COR-L47 (cell line): ENCODE data around the gene MARK3.
"Not testable (repeated sequence)": the region's sequence is repeated elsewhere in the genome, so short reads cannot be mapped to it uniquely, and the experiment has no call there.

ENCODE experiments used
- DNase-seq: peaks from one replicate; lab custom pipeline; 2025; lab: John Stamatoyannopoulos, UW

Gene MARK3

DNA sequence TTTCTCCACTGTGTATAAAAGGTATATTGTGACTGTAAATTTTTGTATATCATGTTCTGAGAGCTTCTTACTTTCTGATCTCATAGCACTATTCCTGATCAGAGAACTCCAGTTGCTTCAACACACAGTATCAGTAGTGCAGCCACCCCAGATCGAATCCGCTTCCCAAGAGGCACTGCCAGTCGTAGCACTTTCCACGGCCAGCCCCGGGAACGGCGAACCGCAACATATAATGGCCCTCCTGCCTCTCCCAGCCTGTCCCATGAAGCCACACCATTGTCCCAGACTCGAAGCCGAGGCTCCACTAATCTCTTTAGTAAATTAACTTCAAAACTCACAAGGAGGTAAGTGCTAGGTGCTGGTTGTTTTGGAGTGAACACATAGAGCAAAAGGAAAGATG lies 106.5 kb downstream of the MARK3 start:
- DNase-seq: no peak

DNA sequence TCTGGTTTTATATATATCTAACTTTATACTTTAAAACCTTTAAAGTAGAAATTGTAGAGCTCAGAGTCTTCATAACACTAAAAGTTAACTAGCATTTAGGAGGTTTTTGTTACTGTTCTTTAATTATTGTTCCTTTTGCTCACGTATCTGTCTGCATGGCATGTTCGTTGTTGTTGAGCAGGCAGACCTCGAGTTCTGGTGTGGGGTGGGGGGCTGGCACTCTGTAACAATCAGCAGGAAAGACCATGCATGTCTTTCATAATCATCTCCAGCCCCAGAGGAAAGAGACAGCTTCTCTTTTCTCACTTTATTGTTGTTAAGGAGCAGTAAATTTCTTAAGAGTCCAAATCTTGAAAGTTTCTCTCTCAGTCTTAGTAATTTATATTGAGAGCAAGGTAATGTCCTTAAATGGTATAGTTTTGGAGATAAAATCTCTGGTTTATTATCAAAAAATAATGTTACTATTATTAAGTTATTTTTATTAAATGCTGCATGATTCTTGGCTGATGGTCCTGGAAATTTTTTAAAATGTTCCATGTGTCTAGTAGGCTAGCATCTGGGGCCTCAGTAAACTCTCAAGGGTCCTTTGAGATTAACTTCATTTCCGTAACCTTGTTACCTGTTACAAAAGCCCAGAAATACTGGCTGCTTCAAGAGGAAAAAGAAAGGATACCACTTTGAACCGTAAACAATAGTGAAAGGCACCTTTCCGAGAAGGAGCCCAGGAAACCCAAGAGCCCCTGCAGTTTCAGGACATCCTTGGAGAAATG lies 107.1 kb downstream of the MARK3 start:
- no peak for DNase-seq

DNA sequence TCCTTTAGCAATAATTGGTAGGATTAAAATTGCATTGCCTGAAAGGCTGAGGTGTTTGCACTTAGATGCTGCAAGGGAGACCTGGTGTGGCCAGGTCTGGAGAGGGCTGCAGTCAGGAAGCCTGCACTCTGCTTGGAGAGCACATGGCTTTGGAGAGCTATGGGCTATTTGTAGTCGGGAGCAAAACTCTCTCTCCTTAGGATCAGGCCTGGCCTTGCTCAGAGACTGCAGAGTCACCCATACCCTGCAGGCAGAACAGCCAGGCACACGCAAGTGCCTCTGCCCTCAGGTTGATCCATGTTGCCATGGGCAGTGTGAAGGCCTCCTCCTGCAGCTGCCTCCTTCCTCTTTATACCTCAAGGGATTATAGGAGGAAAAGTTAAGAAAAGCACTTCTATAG lies 110.6 kb downstream of the MARK3 start:
- no peak for DNase-seq

DNA sequence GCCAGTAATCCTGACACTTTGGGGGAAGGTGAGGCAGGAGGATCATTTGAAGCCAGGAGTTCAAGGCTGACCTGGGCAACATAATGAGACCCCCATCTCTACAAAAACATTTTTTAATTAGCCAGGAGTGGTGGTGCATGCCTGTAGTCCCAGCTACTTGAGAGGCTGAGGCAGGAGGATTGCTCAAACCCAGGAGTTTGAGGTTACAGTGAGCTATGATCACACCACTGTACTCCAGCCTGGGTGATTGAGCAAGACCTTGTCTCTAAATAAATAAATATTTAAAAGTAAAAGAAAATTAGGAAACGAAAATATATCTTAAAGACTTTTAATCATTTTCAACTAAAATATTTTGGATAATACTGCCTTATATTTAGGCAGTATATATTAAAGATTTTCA lies 111.6 kb downstream of the MARK3 start:
- no peak for DNase-seq

DNA sequence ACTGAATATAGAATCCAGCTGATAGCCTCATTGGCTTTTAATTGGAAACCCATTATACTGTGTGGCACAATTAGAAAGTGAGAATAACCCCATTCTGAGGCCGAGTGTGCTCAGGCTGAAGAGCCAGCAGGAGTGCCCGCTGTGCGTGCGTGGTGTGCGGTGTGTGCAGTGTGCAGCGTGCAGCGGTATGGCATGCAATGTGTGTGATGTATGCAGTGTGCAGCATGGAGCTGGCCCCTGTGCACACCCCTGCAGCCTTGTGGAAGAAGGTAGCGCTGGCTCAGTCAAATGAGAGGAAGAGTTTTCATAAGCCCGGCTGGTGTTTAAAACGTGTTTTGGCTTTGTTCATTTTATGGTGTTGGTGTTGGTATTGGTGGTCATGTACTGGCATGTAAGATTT lies 114.5 kb downstream of the MARK3 start:
- DNase-seq: no peak

DNA sequence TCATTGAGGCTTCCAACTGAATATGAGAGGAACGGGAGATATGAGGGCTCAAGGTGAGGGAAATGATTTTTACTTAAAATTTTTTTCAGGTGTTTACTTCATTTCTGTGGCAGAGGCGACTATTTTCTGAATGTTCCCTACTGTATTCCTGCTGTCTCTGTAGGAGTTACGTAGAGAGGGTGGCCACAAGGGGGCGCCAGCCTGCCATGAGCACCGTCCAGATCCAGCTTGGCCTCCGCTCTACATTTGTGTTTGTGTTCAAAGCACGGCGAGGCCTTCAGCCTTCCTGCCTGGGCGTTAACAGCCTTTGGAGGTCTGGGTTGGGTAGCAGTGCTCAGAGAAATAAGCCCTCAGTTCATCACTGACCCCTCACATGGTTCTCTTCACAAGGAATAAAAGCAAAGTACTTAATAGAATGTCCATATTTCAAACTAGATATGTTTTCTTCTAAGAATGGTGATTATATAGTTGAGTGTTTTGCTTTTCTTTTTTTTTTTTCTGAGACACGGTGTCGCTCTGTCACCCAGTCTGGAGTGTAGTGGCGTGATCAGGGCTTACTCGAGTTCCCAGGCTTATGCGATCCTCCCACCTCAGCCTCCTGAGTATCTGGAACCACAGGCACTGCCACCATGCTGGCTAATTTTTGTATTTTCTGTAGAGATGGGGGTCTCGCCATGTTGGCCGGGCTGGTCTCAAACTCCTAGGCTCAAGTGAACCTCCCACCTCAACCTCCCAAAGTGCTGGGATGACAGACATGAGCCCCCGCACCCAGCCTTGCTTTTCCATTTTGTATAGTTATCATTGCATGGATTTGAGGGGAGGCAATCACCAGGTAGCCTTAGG lies 115.2 kb downstream of the MARK3 start:
- DNase-seq: peak; percentile 94

DNA sequence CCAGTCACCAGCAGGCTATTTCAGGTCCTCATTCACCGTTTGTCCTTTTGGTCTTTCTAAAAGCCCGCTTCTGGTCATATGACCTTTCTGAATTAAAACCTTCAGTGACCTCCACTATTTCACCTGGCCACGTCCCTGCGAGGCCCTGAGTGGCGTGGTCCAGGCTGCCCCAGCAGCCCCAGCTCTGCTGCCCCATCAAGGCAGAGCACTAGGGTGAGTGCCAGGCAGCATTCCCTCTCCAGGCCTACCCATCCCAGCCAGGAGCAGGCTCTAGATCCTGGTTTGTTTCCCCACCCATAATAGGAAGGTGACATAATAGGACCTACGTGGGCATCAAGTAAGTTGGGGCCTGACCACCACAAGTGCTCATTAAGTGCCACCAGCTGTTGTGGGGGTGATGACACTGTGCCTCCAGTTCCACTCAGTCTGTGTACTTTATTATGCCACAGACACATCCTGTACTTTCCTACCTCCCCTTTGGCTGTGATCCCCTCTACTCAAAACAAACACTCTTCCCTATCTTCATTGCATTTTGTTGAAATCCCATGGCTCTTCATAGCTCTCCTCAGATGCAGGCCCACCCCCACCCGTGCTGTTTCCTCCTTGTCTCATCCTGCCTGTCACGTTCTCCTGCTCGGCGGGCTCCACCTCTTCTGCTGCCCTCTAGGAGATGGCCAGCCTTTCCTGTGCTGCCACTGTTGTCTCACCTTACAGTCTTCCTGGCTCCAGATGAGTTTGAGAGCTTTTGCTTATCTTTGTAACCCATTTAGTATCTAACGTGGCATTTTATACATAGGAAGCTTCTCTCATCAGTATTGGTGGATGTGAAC lies 116.0 kb downstream of the MARK3 start:
- DNase-seq: no peak

DNA sequence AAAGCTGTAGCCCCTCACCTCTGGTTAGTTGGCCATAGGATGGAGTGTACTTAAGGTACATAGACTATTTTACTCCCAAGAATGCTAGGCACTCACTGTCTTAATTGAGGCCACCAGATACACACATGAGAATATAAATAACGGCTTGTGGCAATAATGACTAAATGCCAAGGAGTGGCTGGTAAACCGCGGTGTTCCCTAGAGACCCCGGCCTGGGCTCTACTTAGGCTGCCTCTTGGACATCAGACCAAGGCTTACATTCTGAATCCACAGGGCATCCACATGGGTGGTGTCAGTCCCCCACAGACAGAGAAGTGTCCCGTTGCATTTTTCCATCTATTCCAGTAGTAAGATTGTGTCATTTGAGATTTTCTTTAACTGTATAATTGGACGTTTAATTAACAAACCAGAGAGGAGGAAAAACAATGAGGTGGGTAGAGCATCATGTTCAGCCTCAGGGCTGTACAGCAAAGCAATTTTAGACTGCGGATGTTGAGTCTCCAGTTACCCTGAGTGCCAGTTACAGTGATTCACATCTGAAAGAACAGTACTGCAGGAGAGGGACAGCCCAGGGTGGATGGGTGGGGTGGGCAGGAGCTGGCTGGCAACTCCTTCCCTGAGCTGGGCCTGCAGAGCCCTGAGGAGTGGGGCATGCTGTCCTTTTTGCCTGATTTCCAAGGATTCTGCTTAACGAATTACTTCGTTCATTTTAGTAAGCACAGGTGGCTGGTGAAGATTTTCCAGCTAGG lies 116.9 kb downstream of the MARK3 start:
- no peak for DNase-seq

DNA sequence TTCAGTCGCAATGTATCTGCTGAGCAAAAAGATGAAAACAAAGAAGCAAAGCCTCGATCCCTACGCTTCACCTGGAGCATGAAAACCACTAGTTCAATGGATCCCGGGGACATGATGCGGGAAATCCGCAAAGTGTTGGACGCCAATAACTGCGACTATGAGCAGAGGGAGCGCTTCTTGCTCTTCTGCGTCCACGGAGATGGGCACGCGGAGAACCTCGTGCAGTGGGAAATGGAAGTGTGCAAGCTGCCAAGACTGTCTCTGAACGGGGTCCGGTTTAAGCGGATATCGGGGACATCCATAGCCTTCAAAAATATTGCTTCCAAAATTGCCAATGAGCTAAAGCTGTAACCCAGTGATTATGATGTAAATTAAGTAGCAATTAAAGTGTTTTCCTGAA lies 117.7 kb downstream of the MARK3 start:
- DNase-seq: no peak

DNA sequence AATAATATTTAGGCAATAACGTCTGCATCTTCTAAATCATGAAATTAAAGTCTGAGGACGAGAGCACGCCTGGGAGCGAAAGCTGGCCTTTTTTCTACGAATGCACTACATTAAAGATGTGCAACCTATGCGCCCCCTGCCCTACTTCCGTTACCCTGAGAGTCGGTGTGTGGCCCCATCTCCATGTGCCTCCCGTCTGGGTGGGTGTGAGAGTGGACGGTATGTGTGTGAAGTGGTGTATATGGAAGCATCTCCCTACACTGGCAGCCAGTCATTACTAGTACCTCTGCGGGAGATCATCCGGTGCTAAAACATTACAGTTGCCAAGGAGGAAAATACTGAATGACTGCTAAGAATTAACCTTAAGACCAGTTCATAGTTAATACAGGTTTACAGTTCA lies 118.1 kb downstream of the MARK3 start:
- no peak for DNase-seq

DNA sequence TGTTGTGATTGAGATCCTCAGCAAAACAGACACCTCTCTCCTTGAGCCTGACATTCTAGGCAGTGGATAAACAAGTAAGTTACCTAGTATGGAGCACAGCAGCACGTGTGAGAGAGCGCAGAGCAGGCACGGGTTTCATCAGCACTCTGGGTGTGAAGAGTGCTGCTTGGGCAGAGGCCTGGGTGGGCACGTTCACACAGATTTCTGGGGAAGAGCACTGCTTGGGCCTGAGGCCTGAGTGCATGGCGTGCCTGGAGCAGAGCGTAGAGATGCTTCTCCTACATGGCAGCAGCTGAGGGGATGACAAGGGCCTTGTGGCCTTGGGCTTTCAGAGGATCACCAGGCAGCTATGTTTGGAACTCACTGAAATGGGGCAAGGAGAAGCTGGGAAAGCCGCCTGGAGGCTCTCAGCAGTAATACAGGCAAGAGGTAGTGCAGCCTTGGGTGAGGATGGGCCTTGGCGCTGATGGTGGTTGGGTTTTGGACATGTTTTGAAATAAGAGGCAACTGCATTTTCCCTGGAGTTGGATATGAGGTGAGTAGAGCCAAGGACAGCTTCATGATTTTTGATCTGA lies 119.9 kb downstream of the MARK3 start:
- DNase-seq: no peak

DNA sequence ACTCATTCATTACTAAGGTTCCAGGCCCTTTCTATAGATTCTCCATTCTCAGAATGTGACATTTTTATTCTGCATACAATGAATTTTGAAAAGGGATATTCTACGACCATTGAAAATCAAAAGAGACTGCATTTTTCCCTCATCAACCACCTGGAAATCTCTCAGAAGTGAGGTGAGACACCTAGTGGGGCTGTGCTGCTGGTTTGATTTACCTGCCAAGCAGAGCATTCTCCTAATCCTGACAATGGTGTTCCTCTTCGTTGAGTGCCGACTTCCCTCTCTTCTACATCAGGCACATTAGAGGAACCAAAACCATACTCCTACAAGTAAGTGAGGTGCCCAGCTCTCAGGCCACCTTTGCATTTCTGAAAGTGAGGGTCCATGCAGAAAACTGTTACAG lies 122.5 kb downstream of the MARK3 start:
- no peak for DNase-seq

DNA sequence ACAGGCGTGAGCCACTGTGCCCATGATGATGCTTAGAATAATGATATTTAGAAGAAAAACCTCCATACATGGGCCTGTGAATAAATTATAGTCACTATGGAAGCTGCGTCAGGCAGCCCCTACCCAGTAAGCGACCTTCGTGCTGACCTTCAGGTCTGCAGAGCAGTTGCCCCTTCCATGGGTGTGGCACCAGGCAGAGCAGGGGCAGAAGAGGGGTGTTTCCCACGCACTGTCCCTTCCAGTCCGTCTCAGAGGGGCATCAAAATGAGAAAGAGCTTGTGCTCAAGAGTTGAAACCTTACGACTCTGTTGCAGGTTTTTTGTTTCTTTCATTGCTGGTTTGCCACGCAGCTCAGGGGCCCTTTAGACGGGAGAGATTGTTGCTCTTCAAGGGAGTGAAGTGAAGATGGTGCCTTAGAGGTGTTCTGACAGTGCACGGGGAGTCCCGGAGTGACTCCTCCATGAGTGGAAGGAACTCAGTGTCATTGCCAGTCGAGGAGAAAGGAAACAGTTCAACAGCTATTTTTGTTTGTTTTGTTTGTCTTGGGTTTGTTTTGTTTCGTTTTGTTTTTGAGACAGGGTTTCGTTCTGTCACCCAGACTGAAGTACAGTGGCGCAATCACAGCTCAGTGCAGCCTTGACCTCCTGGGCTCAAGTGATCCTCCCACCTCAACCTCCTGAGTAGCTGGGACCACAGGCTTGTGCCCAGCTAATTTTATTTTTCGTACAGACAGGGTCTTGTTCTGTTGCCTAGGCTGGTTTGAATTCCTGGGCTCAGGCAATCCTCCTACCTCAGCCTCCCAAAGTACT lies 123.5 kb downstream of the MARK3 start:
- no peak for DNase-seq

DNA sequence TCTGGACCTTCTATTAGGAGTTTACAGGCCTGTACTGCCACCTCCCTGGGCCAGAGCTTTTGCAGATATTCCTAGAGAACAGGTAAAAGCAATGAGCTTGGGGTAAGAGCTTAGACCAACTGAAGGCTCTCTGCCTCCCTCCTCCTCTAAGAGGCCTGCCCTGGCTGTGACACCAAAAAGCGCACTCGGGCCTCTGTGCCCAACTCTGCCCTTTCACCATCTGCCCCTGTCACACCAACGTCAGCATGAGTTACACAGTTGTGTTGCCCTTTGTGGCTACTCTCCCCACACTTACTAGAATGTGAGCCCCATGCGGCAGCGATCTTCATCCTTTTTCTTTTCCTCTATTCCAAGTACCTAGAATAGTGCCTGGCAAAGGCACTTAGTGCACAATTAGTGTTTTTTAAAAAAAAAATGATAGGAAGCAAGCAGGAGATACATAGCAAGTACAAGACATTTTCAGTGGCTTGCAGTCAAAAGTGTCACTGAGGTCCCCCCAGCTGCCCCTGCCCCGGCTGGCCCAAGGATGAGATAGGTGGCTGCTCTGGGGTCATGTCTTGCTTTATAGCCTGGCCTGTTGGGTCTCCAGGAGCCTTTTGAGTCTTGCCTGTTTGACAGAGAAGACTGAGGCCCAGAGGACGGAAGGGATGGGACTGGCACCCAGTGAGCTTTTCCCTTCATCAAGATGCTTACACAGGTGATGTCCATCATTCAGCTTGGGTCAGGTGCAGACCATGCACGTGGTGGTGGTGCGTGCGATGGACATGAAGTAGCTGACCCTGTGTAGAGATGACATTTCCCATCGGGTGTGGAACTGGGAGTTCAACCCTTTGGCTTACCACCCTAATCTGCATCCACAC lies 124.9 kb downstream of the MARK3 start:
- no peak for DNase-seq

DNA sequence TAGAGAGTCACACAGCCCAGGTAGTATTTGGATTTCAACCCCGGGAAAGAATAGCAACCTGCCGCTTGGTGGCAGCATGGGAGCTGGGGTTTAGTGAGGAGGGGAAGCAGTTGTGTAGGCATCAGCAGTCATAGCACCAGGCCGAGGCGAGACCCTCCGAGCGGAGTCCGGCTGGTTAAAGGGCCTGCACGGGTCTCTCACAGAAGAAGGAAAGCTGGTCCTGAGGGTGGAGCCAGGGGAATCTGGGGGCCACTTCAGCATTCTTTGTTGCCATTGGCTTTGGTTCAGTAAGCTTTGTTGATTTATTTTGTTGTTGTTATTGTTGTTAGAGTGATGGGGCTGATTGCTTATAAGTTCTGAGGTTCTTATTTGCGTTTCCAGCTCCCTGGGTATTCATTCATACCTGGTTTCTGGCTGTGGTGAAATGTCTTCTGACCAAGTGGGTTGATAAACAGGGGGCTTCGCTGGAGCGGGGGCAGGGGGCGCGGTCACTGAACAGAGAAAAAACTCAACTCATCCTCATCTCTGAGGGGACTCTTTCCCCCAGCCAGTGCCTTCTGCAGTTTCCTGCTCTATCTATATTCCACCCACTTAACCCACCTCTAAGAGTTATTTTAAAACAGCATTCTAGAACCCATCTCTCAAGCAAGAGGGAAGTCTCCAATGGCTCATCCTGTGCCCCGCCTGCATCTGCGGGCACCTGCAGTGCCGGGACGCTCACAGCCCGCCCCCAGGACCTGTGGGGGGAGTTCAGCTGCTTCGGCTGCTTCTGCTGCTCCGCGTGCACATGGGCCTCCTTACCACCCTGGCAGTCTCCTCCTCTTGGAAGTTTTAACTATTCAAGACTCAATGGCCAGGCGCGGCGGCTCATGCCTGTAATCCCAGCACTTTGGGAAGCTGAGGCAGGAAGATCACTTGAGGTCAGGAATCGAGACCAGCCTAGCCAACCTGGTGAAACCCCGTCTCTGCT lies 125.8 kb downstream of the MARK3 start:
- DNase-seq: no peak

DNA sequence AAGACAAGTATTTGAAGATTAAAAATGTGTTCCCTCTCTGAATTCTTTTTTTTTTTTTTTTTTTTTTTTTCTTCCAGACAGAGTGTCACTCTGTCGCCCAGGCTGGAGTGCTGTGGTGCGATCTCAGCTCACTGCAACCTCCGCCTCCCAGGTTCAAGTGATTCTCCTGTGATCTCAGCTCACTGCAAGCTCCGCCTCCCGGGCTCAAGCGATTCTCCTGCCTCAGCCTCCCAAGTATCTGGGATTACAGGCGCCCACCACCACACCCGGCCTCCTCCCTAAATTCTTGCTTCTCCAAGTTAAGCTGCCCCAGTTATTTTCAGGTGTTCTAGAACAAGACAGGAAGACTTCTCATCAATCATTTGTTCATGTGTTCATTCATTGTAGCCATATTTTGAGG lies 127.0 kb downstream of the MARK3 start:
- not testable (repeated sequence) for DNase-seq

DNA sequence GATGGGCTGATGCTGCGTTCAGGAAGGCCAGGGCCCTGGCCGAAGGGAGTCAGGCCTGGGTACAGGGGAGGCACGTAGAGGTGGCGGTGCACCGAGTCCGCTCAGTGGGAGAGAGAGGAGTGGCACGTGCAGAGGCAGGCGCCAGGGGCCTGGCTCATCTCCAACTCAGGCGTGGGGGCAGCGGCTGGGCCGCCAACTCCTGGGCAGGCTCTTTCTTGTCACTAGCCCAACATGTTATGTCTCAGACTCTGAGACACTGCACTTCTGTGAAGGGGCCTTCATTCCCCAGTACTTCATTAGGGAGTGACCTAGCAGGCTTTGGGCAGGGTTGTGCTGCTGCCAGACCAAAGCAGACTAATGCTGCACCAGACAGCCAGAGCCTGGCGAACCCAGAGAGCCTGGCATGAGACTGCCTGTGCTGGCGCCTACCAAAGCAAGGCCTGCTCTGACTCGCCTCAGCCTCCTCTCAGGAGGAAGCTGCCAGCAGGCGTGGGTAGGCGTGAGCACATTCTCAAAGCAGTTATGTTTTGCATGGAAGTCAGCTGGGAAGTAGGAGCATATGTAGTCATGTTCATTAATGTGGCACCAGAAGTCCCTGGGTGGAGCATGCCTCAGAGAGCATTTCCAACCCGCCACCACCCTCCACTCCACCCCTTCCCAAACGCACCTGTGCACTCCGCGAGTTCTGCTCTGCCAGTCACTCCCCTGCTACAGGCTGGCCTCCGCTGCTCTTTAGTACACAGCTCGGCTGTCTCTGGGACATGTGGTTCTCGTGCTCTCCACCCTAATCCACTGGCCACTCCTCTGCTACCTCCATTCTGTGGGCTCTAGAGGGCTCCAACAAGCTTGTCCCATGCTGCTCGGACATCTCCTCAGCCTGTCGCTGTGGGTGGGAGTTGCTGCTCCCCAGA lies 127.7 kb downstream of the MARK3 start:
- DNase-seq: peak; percentile 93
